A549 (cell line): ENCODE results near the gene DOCK9. TPM values are rescaled to one million over a fixed set of nuclear protein-coding genes. Genes with fewer than 3 reads are reported as not detected.

Experiments used
- ATAC-seq, 2 experiments: fragments of 200-7000 bp in 1 of 2; fragments of >200 bp in 1 of 2; cut with Nextera tagmentation in 1 of 2; cut with Tn5 transposase in 1 of 2; 3 replicates each; pipeline versions ENCODE4 v1.8.0 to v1.9.1; 2018 to 2020; ENCODE audit warnings: mild to moderate bottlenecking in 1 of 2, moderate library complexity in 1 of 2
- CTCF ChIA-PET: fragments of 300-600 bp; sonication (Branson Sonifier 250); formaldehyde crosslinking; extraction: SDS; loops from one replicate; lab custom pipeline; 2021; ENCODE audit warnings: antibody characterized with exemption, inconsistent platforms; lab: Yijun Ruan, JAX
- POLR2A ChIA-PET: fragments of 350-600 bp; formaldehyde crosslinking; extraction: SDS; loops from one replicate; lab custom pipeline; 2021; ENCODE audit warnings: antibody characterized with exemption, inconsistent platforms; lab: Yijun Ruan, JAX
- DNase-seq, 2 experiments: peaks; one replicate each; pipeline versions ENCODE4 v3.0.0 to v3.0.0-alpha.2; 2011 to 2016; ENCODE audit warnings: low read depth in 1 of 2, low spot score in 1 of 2
- FAIRE-seq: peaks from 2 replicates; lab custom pipeline; 2011; peaks lifted over from hg19 to GRCh38; lab: Jason Lieb, UNC
- H3K27ac ChIP-seq, 2 experiments: fragments of >200 bp; sonication (Bioruptor Twin); formaldehyde crosslinking; 3 replicates each; pipeline ENCODE4 v1.5.1; 2016 to 2017
- H3K4me1 ChIP-seq: fragments of >200 bp; sonication (Bioruptor Twin); formaldehyde crosslinking; 3 replicates; pipeline ENCODE4 v1.6.1; 2016
- H3K4me2 ChIP-seq: fragments of >200 bp; sonication (Bioruptor Twin); formaldehyde crosslinking; 3 replicates; pipeline ENCODE4 v1.6.1; 2016
- H3K4me3 ChIP-seq: fragments of >200 bp; sonication (Bioruptor Twin); formaldehyde crosslinking; 3 replicates; pipeline ENCODE4 v1.5.1; 2016
- H3K9me3 ChIP-seq: fragments of >200 bp; sonication (Bioruptor Twin); formaldehyde crosslinking; 3 replicates; pipeline ENCODE4 v1.6.1; 2016
- BHLHE40 ChIP-seq: IDR thresholded peaks from 2 replicates; pipeline ENCODE4 v1.6.1; 2012; ENCODE audit warnings: low read depth, low read length, inconsistent platforms
- CBX2 ChIP-seq: fragments of 200-600 bp; sonication (generic); IDR thresholded peaks from 2 replicates; pipeline ENCODE4 v1.6.1; 2016; ENCODE audit warnings: low read depth, mild to moderate bottlenecking, borderline replicate concordance
- CHD4 ChIP-seq: fragments of 200-600 bp; sonication (generic); IDR thresholded peaks from 2 replicates; pipeline ENCODE4 v1.6.1; 2016; ENCODE audit warnings: antibody characterized with exemption, mild to moderate bottlenecking, borderline replicate concordance
- EHMT2 ChIP-seq: fragments of 200-600 bp; sonication (generic); IDR thresholded peaks from 2 replicates; pipeline ENCODE4 v1.6.1; 2016; ENCODE audit warnings: antibody characterized with exemption, low read depth, mild to moderate bottlenecking, moderate library complexity
- FOSB ChIP-seq: fragments of 250-450 bp; sonication (Bioruptor Pico); IDR thresholded peaks from 2 replicates; pipeline ENCODE4 v1.5.0; 2020; ENCODE audit warnings: mild to moderate bottlenecking, moderate library complexity
- FOSL2 ChIP-seq, 2 experiments: fragments of 450-650 bp in 1 of 2; fragments of >200 bp in 1 of 2; sonication (Bioruptor Twin) in 1 of 2; formaldehyde crosslinking; IDR thresholded peaks; 2 replicates each; pipeline versions ENCODE4 v1.5.0 to v1.6.1; 2016 to 2020; ENCODE audit warnings: mild to moderate bottlenecking in 1 of 2, moderate library complexity in 1 of 2
- GATA3 ChIP-seq: IDR thresholded peaks from 2 replicates; pipeline ENCODE4 v1.6.1; 2012; ENCODE audit warnings: borderline replicate concordance
- HDAC2 ChIP-seq: fragments of 200-600 bp; sonication (generic); IDR thresholded peaks from 2 replicates; pipeline ENCODE4 v1.6.1; 2016
- HEYL ChIP-seq: fragments of 250-450 bp; sonication (Bioruptor Pico); IDR thresholded peaks from 2 replicates; pipeline ENCODE4 v1.8.0; 2021; ENCODE audit warnings: mild to moderate bottlenecking, moderate library complexity
- JUN ChIP-seq, 2 experiments: fragments of >200 bp; sonication (Bioruptor Twin); formaldehyde crosslinking; IDR thresholded peaks; 2 replicates in 1 of 2; 3 replicates in 1 of 2; pipeline ENCODE4 v1.6.1; 2016 to 2017
- JUNB ChIP-seq: fragments of >200 bp; sonication (Bioruptor Twin); formaldehyde crosslinking; IDR thresholded peaks from 2 replicates; pipeline ENCODE4 v1.6.1; 2016
- KDM5A ChIP-seq: fragments of 200-600 bp; sonication (generic); IDR thresholded peaks from 2 replicates; pipeline ENCODE4 v1.6.1; 2016; ENCODE audit warnings: antibody characterized with exemption, mild to moderate bottlenecking
- RARB ChIP-seq: fragments of 250-450 bp; sonication (Bioruptor Pico); IDR thresholded peaks from 2 replicates; pipeline ENCODE4 v1.8.0; 2021; ENCODE audit warnings: mild to moderate bottlenecking, moderate library complexity
- TP53 ChIP-seq: fragments of 250-450 bp; sonication (Bioruptor Pico); IDR thresholded peaks from 2 replicates; pipeline ENCODE4 v1.5.0; 2021; ENCODE audit warnings: mild to moderate bottlenecking, moderate library complexity
- ZNF302 ChIP-seq: fragments of 250-450 bp; sonication (Bioruptor Pico); IDR thresholded peaks from 2 replicates; pipeline ENCODE4 v1.9.0; 2021; ENCODE audit warnings: inconsistent platforms, mild to moderate bottlenecking, moderate library complexity
- WGBS: methylation state at CpG from one replicate; pipeline ENCODE4 v1.1.6; 2017; ENCODE audit errors: missing lambda C conversion rate; 5-methylcytosine and 5-hydroxymethylcytosine counted together
- polyA plus RNA-seq, 4 experiments: library from polyadenylated mRNA; depleted of rRNA in 3 of 4; stranded (reverse); fragments of >200 nt; fragmentation: RNase III in 1 of 4; extraction: RNeasy Plus Mini Kit Qiagen cat#74134 plus additional on column Dnase treatment in 1 of 4; gene quantifications; 2 replicates in 3 of 4; 3 replicates in 1 of 4; pipeline ENCODE4 v1.2.3, GENCODE V29; 2011 to 2017
- TF ChIP-seq, protein P1 (sequence below): IDR thresholded peaks from 2 replicates; pipeline ENCODE4 v1.6.1; 2012; ENCODE audit warnings: low read depth, borderline replicate concordance
- TF ChIP-seq, protein P2 (sequence below): fragments of 200-600 bp; sonication (generic); IDR thresholded peaks from 2 replicates; pipeline ENCODE4 v1.6.1; 2016; ENCODE audit warnings: antibody characterized with exemption, mild to moderate bottlenecking, moderate library complexity
- TF ChIP-seq, protein P3 (sequence below): fragments of >200 bp; sonication (Bioruptor Twin); formaldehyde crosslinking; IDR thresholded peaks from 3 replicates; pipeline ENCODE4 v1.6.1; 2016
- TF ChIP-seq, protein P4 (sequence below): fragments of >200 bp; sonication (Bioruptor Twin); formaldehyde crosslinking; IDR thresholded peaks from 2 replicates; pipeline ENCODE4 v1.6.1; 2016
- TF ChIP-seq, protein P5 (sequence below): fragments of >200 bp; sonication (Bioruptor Twin); formaldehyde crosslinking; IDR thresholded peaks from 3 replicates; pipeline ENCODE4 v1.5.1; 2016
- TF ChIP-seq, protein P6 (sequence below): fragments of 450-650 bp; IDR thresholded peaks from 2 replicates; pipeline ENCODE4 v1.6.1; 2014; ENCODE audit warnings: antibody characterized with exemption

Gene DOCK9
- polyA plus RNA-seq, 2 of the 4 experiments (the other 2 are of a cell fraction) = 34.0 to 43.9 TPM

DNA sequence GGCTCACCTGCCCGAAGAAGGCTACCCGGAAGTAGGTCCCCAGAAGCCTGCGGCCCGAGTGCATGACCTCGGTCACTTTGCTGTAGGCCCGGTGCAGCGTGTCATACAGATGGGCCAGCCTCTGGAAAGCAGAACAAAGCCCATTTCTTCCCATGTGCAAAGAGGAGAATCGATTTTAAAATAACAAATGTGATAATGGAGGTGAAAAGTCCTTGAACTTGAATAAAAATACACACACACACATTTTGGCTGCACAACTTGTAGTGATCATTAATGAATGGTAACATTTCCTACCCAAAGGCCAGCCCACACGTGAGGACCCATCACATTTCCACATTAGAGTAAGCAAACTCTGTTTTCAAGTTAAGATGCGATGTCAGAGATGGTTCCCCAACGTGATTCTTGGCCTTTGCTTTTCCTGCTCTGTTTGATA lies 168.5 kb downstream of the DOCK9 start:
- WGBS = 89% methylated on average over 11 of the region's 11 CpGs

DNA sequence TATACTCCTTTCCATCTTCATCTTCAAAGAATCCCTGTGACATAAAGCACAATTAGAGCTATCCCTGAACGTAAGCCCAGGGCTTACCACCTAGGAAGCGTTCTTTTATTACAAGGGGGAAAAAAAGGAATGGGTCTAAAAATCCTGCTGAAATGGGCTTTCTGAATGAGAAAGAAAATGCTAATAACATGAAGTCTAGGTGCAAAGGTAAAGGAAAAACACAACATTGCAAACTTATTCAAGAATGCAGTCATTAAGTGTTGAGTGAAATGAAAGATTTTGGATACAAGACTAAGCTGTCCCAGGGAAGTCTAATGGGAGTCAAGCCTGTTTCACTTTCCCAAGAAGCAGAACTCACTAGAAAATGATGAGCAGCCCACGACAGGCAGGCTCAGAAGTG lies 170.1 kb downstream of the DOCK9 start:
- CTCF ChIA-PET = no interaction called here
- TF ChIP-seq HDAC2 = no peak
- no peak for TF ChIP-seq ZNF302 (CRISPR knock-in tag)
- no peak for TF ChIP-seq KDM5A
- no peak for TF ChIP-seq RARB (CRISPR knock-in tag)
- FAIRE-seq = no peak
- ATAC-seq = no peak
- Histone ChIP-seq H3K4me2 (no peak overlapping the region), H3K4me1 (no peaks in the 10 kb centered on the region), H3K9me3 (no peaks in the 10 kb centered on the region), H3K4me3 (no peak overlapping the region), H3K27ac (no peak overlapping the region)
- DNase-seq = no peak
- 88% methylated on average over 3 of the region's 3 CpGs for WGBS
- POLR2A ChIA-PET = no interaction called here

More for the DNA sequence above, 168.5 kb downstream of the DOCK9 start:
- no peaks in the 10 kb centered on the region for H3K9me3 ChIP-seq
- ChIA-PET CTCF (no interaction called here), POLR2A (no interaction called here)
- DNase-seq = no peak
- peaks cover 3% of the 10 kb centered on the region; the same call in 1 of the 3 replicates for H3K4me1 ChIP-seq
- TF ChIP-seq, protein P1, sequence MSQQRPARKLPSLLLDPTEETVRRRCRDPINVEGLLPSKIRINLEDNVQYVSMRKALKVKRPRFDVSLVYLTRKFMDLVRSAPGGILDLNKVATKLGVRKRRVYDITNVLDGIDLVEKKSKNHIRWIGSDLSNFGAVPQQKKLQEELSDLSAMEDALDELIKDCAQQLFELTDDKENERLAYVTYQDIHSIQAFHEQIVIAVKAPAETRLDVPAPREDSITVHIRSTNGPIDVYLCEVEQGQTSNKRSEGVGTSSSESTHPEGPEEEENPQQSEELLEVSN = no peak
- TF ChIP-seq HEYL (CRISPR knock-in tag) (no peak), JUNB (no peak), BHLHE40 (no peak), TP53 (CRISPR knock-in tag) (no peak), EHMT2 (no peak), FOSL2 (IDR thresholded peaks at IDR 0.05) (no peak), FOSL2 (CRISPR knock-in tag; IDR thresholded peaks at IDR 0.05) (no peak), FOSB (CRISPR knock-in tag) (no peak), CHD4 (no peak), CBX2 (no peak), GATA3 (no peak), HDAC2 (no peak), JUN (IDR thresholded peaks at IDR 0.05) (no peak)
- TF ChIP-seq, protein P2, sequence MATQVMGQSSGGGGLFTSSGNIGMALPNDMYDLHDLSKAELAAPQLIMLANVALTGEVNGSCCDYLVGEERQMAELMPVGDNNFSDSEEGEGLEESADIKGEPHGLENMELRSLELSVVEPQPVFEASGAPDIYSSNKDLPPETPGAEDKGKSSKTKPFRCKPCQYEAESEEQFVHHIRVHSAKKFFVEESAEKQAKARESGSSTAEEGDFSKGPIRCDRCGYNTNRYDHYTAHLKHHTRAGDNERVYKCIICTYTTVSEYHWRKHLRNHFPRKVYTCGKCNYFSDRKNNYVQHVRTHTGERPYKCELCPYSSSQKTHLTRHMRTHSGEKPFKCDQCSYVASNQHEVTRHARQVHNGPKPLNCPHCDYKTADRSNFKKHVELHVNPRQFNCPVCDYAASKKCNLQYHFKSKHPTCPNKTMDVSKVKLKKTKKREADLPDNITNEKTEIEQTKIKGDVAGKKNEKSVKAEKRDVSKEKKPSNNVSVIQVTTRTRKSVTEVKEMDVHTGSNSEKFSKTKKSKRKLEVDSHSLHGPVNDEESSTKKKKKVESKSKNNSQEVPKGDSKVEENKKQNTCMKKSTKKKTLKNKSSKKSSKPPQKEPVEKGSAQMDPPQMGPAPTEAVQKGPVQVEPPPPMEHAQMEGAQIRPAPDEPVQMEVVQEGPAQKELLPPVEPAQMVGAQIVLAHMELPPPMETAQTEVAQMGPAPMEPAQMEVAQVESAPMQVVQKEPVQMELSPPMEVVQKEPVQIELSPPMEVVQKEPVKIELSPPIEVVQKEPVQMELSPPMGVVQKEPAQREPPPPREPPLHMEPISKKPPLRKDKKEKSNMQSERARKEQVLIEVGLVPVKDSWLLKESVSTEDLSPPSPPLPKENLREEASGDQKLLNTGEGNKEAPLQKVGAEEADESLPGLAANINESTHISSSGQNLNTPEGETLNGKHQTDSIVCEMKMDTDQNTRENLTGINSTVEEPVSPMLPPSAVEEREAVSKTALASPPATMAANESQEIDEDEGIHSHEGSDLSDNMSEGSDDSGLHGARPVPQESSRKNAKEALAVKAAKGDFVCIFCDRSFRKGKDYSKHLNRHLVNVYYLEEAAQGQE = no peak
- TF ChIP-seq, protein P3, sequence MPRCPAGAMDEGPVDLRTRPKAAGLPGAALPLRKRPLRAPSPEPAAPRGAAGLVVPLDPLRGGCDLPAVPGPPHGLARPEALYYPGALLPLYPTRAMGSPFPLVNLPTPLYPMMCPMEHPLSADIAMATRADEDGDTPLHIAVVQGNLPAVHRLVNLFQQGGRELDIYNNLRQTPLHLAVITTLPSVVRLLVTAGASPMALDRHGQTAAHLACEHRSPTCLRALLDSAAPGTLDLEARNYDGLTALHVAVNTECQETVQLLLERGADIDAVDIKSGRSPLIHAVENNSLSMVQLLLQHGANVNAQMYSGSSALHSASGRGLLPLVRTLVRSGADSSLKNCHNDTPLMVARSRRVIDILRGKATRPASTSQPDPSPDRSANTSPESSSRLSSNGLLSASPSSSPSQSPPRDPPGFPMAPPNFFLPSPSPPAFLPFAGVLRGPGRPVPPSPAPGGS = no peak
- TF ChIP-seq, protein P4, sequence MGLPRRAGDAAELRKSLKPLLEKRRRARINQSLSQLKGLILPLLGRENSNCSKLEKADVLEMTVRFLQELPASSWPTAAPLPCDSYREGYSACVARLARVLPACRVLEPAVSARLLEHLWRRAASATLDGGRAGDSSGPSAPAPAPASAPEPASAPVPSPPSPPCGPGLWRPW = no peak
- TF ChIP-seq, protein P5, sequence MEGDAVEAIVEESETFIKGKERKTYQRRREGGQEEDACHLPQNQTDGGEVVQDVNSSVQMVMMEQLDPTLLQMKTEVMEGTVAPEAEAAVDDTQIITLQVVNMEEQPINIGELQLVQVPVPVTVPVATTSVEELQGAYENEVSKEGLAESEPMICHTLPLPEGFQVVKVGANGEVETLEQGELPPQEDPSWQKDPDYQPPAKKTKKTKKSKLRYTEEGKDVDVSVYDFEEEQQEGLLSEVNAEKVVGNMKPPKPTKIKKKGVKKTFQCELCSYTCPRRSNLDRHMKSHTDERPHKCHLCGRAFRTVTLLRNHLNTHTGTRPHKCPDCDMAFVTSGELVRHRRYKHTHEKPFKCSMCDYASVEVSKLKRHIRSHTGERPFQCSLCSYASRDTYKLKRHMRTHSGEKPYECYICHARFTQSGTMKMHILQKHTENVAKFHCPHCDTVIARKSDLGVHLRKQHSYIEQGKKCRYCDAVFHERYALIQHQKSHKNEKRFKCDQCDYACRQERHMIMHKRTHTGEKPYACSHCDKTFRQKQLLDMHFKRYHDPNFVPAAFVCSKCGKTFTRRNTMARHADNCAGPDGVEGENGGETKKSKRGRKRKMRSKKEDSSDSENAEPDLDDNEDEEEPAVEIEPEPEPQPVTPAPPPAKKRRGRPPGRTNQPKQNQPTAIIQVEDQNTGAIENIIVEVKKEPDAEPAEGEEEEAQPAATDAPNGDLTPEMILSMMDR = no peak
- TF ChIP-seq, protein P6, sequence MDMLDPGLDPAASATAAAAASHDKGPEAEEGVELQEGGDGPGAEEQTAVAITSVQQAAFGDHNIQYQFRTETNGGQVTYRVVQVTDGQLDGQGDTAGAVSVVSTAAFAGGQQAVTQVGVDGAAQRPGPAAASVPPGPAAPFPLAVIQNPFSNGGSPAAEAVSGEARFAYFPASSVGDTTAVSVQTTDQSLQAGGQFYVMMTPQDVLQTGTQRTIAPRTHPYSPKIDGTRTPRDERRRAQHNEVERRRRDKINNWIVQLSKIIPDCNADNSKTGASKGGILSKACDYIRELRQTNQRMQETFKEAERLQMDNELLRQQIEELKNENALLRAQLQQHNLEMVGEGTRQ = no peak
- ATAC-seq = no peak
- no peak overlapping the region for H3K4me2 ChIP-seq
- no peak for FAIRE-seq
- no peak overlapping the region for H3K4me3 ChIP-seq
- H3K27ac ChIP-seq = no peak overlapping the region
